RCC 7860 (cell line): ENCODE measurements around the gene ADSS1.

Experiments used
- DNase-seq: peaks from one replicate; pipeline ENCODE4 v3.0.0-alpha.2; 2015; ENCODE audit warnings: low spot score
- FAIRE-seq: peaks from 2 replicates; lab custom pipeline; 2012; peaks lifted over from hg19 to GRCh38; lab: Jason Lieb, UNC

Gene ADSS1

GRCh38 chr14:104686624-104687517 lies 37.2 kb upstream of the ADSS1 start:
- DNase-seq (no peak), FAIRE-seq (no peak)

- no peak for FAIRE-seq
- peak; percentile 69 for DNase-seq
Measured at GRCh38 chr14:104687601-104688504, 36.2 kb upstream of the ADSS1 start.

- DNase-seq (no peak), FAIRE-seq (no peak)
Measured at GRCh38 chr14:104688505-104689108, 35.4 kb upstream of the ADSS1 start.

GRCh38 chr14:104689109-104689880 lies 34.7 kb upstream of the ADSS1 start, which contains the start of gene INF2:
Gene INF2, plus strand, starts transcription at chr14:104689618. Its CDS starts 11,748 bp downstream, at chr14:104701366.
- DNase-seq = no peak

GRCh38 chr14:104689881-104690711 lies 33.9 kb upstream of the ADSS1 start:
- FAIRE-seq (no peak), DNase-seq (no peak)

More at GRCh38 chr14:104689109-104689880, 34.7 kb upstream of the ADSS1 start, which contains the start of gene INF2:
- FAIRE-seq = no peak

- DNase-seq = no peak
- FAIRE-seq = no peak
Measured at GRCh38 chr14:104690861-104691455, 33.1 kb upstream of the ADSS1 start.

- no peak for FAIRE-seq
Measured at GRCh38 chr14:104691546-104692260, 32.3 kb upstream of the ADSS1 start.

GRCh38 chr14:104692261-104692938 lies 31.6 kb upstream of the ADSS1 start:
- DNase-seq = no peak
- FAIRE-seq = no peak

More at GRCh38 chr14:104691546-104692260, 32.3 kb upstream of the ADSS1 start:
- DNase-seq = no peak

- no peak for FAIRE-seq
- no peak for DNase-seq
Measured at GRCh38 chr14:104692939-104693315, 31.1 kb upstream of the ADSS1 start.

GRCh38 chr14:104693482-104694431 lies 30.3 kb upstream of the ADSS1 start:
- no peak for FAIRE-seq

GRCh38 chr14:104694475-104694950 lies 29.5 kb upstream of the ADSS1 start:
- no peak for FAIRE-seq
- DNase-seq = peak; percentile 56

More at GRCh38 chr14:104693482-104694431, 30.3 kb upstream of the ADSS1 start:
- DNase-seq = no peak

GRCh38 chr14:104694991-104695659 lies 28.9 kb upstream of the ADSS1 start:
- peak; percentile 84 for DNase-seq
- peak; percentile 77 for FAIRE-seq

- FAIRE-seq (no peak), DNase-seq (no peak)
Measured at GRCh38 chr14:104695660-104696000, 28.4 kb upstream of the ADSS1 start.

GRCh38 chr14:104696671-104697316 lies 27.2 kb upstream of the ADSS1 start:
- no peak for DNase-seq
- no peak for FAIRE-seq

GRCh38 chr14:104697317-104697703 lies 26.7 kb upstream of the ADSS1 start:
- DNase-seq (no peak), FAIRE-seq (no peak)
